Stimulated activated CD4-positive, alpha-beta T cell treated with anti-CD3 and anti-CD28 coated beads, Interleukin-4, amount 100 ng/mL, for 4 hours (primary cell): ENCODE results near the gene GGA1.
"Not testable (repeated sequence)": the region's sequence is repeated elsewhere in the genome, so short reads cannot be mapped to it uniquely, and the experiment has no call there.

Experiments used
- DNase-seq, 2 experiments: peaks; one replicate each; pipeline ENCODE4 v3.0.0-alpha.2; 2020

GGA1 gene

GRCh38 chr22:37656583-37656982 lies 47.9 kb downstream of the GGA1 start:
- not testable (repeated sequence) for DNase-seq

- no peak for DNase-seq
Observed at GRCh38 chr22:37657590-37658132, 49.0 kb downstream of the GGA1 start.

GRCh38 chr22:37658133-37659065 lies 49.8 kb downstream of the GGA1 start, which contains the start of gene PDXP:
Gene PDXP (plus strand): TSS chr22:37658723. CDS start chr22:37658783, 60 bp downstream.
- DNase-seq: peak; percentile 98

- peak in 1 of 2 experiments; percentile 34 for DNase-seq
Observed at GRCh38 chr22:37659066-37659896, 50.6 kb downstream of the GGA1 start.

- DNase-seq: no peak
Observed at GRCh38 chr22:37659897-37660708, 51.5 kb downstream of the GGA1 start.

GRCh38 chr22:37660709-37661045 lies 52.0 kb downstream of the GGA1 start:
- DNase-seq: no peak

GRCh38 chr22:37661160-37661924 lies 52.7 kb downstream of the GGA1 start:
- no peak for DNase-seq

- DNase-seq: no peak
Observed at GRCh38 chr22:37662039-37662438, 53.4 kb downstream of the GGA1 start.

GRCh38 chr22:37663521-37664140 lies 55.0 kb downstream of the GGA1 start:
- no peak for DNase-seq

GRCh38 chr22:37664249-37665101 lies 55.8 kb downstream of the GGA1 start:
- no peak for DNase-seq

GRCh38 chr22:37665487-37665886 lies 56.9 kb downstream of the GGA1 start:
- DNase-seq: no peak

GRCh38 chr22:37669586-37669985 lies 61.0 kb downstream of the GGA1 start:
- DNase-seq: no peak

GRCh38 chr22:37672206-37672919 lies 63.7 kb downstream of the GGA1 start:
- no peak for DNase-seq

GRCh38 chr22:37672920-37673455 lies 64.4 kb downstream of the GGA1 start:
- DNase-seq: no peak

GRCh38 chr22:37674248-37674647 lies 65.6 kb downstream of the GGA1 start:
- DNase-seq: no peak

GRCh38 chr22:37674951-37675929 lies 66.6 kb downstream of the GGA1 start, which contains the start of gene LGALS1:
Gene LGALS1 (plus strand): TSS chr22:37675636. CDS start chr22:37675703, 67 bp downstream.
- DNase-seq: peak; percentile 45 to 49

- DNase-seq: peak in 1 of 2 experiments; percentile 21
Observed at GRCh38 chr22:37675930-37676735, 67.5 kb downstream of the GGA1 start.
